Parathyroid adenoma (tissue), 2 donors: ENCODE data around the gene APOBEC4.

Experiments
- H2AFZ ChIP-seq: fragments of 300-600 bp; sonication (generic); one replicate; pipeline ENCODE4 v1.7.0; 2017; ENCODE audit warnings: antibody characterized with exemption, mild to moderate bottlenecking
- H3K27ac ChIP-seq: fragments of 300-600 bp; sonication (generic); one replicate; pipeline ENCODE4 v1.7.0; 2017
- H3K27me3 ChIP-seq: fragments of 300-600 bp; sonication (generic); one replicate; pipeline ENCODE4 v1.7.0; 2017; ENCODE audit warnings: low read length; ENCODE audit not compliant: control insufficient read depth, insufficient read depth
- H3K36me3 ChIP-seq: fragments of 300-600 bp; sonication (generic); one replicate; pipeline ENCODE4 v1.7.0; 2017; ENCODE audit warnings: low read length; ENCODE audit not compliant: control insufficient read depth, insufficient read depth
- H3K4me1 ChIP-seq: fragments of 300-600 bp; sonication (generic); one replicate; pipeline ENCODE4 v1.7.0; 2017; ENCODE audit warnings: control low read depth
- H3K4me2 ChIP-seq: fragments of 300-600 bp; sonication (generic); one replicate; pipeline ENCODE4 v1.7.0; 2017; ENCODE audit warnings: low read length
- H3K4me3 ChIP-seq: fragments of 300-600 bp; sonication (generic); one replicate; pipeline ENCODE4 v1.7.0; 2017; ENCODE audit warnings: low read depth, low read length
- H3K79me2 ChIP-seq: fragments of 300-600 bp; sonication (generic); one replicate; pipeline ENCODE4 v1.7.0; 2017; ENCODE audit warnings: control low read depth
- H3K9ac ChIP-seq: fragments of 300-600 bp; sonication (generic); one replicate; pipeline ENCODE4 v1.7.0; 2017; ENCODE audit warnings: mild to moderate bottlenecking
- H3K9me3 ChIP-seq: fragments of 300-600 bp; sonication (generic); one replicate; pipeline ENCODE4 v1.7.0; 2017; ENCODE audit warnings: low read length; ENCODE audit not compliant: control insufficient read depth
- CTCF ChIP-seq: fragments of 300-600 bp; sonication (generic); IDR thresholded peaks from one replicate; pipeline ENCODE4 v1.7.0; 2017; ENCODE audit warnings: antibody characterized with exemption, mild to moderate bottlenecking
- donor health status: primary hyperparathyroidism.

Gene APOBEC4

GRCh38 chr1:183689762-183690204, 36.7 kb upstream of the APOBEC4 start:
- no peak for TF ChIP-seq CTCF
- Histone ChIP-seq H3K9me3 (no peaks in the 10 kb centered on the region), H3K27ac (no peak overlapping the region), H3K36me3 (no peaks in the 10 kb centered on the region), H3K4me3 (no peak overlapping the region), H3K4me2 (no peak overlapping the region), H3K9ac (no peak overlapping the region), H3K79me2 (no peaks in the 10 kb centered on the region), H2AFZ (no peak overlapping the region), H3K4me1 (no peaks in the 10 kb centered on the region), H3K27me3 (no peaks in the 10 kb centered on the region)

GRCh38 chr1:183688341-183689060, 35.4 kb upstream of the APOBEC4 start:
- TF ChIP-seq CTCF, result no peak
- H3K4me3 ChIP-seq, result no peak overlapping the region
- no peak overlapping the region for H3K4me2 ChIP-seq
- no peaks in the 10 kb centered on the region for H3K27me3 ChIP-seq
- no peak overlapping the region for H3K9ac ChIP-seq
- H3K36me3 ChIP-seq, result no peaks in the 10 kb centered on the region
- no peak overlapping the region for H3K27ac ChIP-seq
- no peaks in the 10 kb centered on the region for H3K4me1 ChIP-seq
- H3K79me2 ChIP-seq, result no peaks in the 10 kb centered on the region
- no peaks in the 10 kb centered on the region for H3K9me3 ChIP-seq
- no peak overlapping the region for H2AFZ ChIP-seq

- H3K27ac ChIP-seq, result no peak overlapping the region
- H3K79me2 ChIP-seq, result no peaks in the 10 kb centered on the region
- H3K4me1 ChIP-seq, result no peaks in the 10 kb centered on the region
- H3K36me3 ChIP-seq, result no peaks in the 10 kb centered on the region
- TF ChIP-seq CTCF, result no peak
- no peak overlapping the region for H3K4me2 ChIP-seq
- no peak overlapping the region for H3K9ac ChIP-seq
- no peaks in the 10 kb centered on the region for H3K27me3 ChIP-seq
- H3K4me3 ChIP-seq, result no peak overlapping the region
- no peak overlapping the region for H2AFZ ChIP-seq
- no peaks in the 10 kb centered on the region for H3K9me3 ChIP-seq
Measured at GRCh38 chr1:183687546-183688304, 34.6 kb upstream of the APOBEC4 start.

- Histone ChIP-seq H3K4me1 (no peaks in the 10 kb centered on the region), H2AFZ (no peak overlapping the region), H3K27me3 (no peaks in the 10 kb centered on the region), H3K4me3 (no peak overlapping the region), H3K36me3 (no peaks in the 10 kb centered on the region), H3K27ac (no peak overlapping the region), H3K79me2 (no peaks in the 10 kb centered on the region), H3K9me3 (no peaks in the 10 kb centered on the region), H3K9ac (no peak overlapping the region), H3K4me2 (no peak overlapping the region)
- TF ChIP-seq CTCF, result no peak
Measured at GRCh38 chr1:183686229-183686628, 33.1 kb upstream of the APOBEC4 start.
